ENCODE measurements around the gene SYNE2.

Gene SYNE2

DNA sequence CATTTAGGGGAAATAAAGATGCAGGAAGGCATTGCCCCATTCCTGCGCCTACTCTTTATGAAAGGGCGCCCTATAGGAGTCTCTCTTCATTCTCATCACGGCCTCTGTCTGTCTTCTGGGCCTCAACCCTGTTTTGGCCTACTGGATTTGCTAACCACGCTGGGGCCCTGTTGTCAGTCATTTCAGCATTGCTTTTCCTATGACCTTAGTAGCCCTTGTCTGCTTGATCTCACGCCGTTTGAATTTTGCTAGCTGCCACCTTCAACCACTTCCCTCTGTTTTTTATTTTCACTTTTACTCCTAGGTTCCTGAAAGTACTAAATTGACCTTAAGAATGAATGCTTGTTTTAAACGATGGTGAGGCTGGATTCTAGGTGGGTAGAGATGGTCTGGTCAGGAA lies 139.0 kb downstream of the SYNE2 start:
- H3K4me3 ChIP-seq (ENCODE audit: low read length): no peak overlapping the region
- H3K9me2 ChIP-seq (replicated peaks; ENCODE audit: control insufficient read depth, low read length): no peaks in the 10 kb centered on the region
- H3K9me3 ChIP-seq (ENCODE audit: control insufficient read depth, insufficient read depth, low read length): no peaks in the 10 kb centered on the region
- no peak for TF ChIP-seq EZH2phosphoT487 (IDR thresholded peaks at IDR 0.05; ENCODE audit: borderline replicate concordance, low read length)
- TF ChIP-seq, protein P1, sequence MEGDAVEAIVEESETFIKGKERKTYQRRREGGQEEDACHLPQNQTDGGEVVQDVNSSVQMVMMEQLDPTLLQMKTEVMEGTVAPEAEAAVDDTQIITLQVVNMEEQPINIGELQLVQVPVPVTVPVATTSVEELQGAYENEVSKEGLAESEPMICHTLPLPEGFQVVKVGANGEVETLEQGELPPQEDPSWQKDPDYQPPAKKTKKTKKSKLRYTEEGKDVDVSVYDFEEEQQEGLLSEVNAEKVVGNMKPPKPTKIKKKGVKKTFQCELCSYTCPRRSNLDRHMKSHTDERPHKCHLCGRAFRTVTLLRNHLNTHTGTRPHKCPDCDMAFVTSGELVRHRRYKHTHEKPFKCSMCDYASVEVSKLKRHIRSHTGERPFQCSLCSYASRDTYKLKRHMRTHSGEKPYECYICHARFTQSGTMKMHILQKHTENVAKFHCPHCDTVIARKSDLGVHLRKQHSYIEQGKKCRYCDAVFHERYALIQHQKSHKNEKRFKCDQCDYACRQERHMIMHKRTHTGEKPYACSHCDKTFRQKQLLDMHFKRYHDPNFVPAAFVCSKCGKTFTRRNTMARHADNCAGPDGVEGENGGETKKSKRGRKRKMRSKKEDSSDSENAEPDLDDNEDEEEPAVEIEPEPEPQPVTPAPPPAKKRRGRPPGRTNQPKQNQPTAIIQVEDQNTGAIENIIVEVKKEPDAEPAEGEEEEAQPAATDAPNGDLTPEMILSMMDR (IDR thresholded peaks at IDR 0.05; ENCODE audit: low read depth, low read length, poor library complexity, severe bottlenecking): no peak
- peaks cover 89% of the 10 kb centered on the region for H3K36me3 ChIP-seq (ENCODE audit: control insufficient read depth, low read length)
- H3F3A ChIP-seq (ENCODE audit: control insufficient read depth, insufficient read depth): peaks cover 12% of the 10 kb centered on the region
- H3K27ac ChIP-seq (ENCODE audit: low read depth, low read length): no peak overlapping the region
- no peaks in the 10 kb centered on the region for H3K79me2 ChIP-seq (ENCODE audit: control insufficient read depth, low read length)
- no peaks in the 10 kb centered on the region for H3K27me3 ChIP-seq (ENCODE audit: control insufficient read depth, low read length)
- H3K4me1 ChIP-seq (ENCODE audit: control insufficient read depth, low read length): no peaks in the 10 kb centered on the region
- H3K4me2 ChIP-seq (ENCODE audit: low read length): no peak overlapping the region
- no peaks in the 10 kb centered on the region for H4K20me1 ChIP-seq (ENCODE audit: control insufficient read depth, insufficient read depth, low read depth, low read length)

DNA sequence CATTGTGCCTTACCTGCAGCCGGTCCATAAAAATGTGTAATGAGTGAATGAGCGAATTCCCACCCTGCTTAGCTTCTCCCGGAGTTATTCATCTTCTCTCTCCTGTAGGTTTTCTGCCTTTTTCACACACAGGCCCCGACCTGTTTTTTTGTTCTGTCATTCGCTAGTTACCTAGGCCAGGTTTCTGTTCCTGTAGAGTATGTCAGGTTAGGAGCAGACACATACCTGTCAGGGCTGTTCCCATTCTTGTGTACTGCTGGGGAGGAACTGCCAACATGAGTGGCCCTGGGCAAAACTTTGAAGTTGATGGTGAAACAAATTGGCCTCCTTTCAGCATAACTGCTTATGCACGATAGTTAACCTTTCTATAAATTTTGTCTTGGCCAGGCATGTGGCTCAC lies 140.1 kb downstream of the SYNE2 start:
- H3K4me3 ChIP-seq (ENCODE audit: low read length): no peak overlapping the region
- no peaks in the 10 kb centered on the region for H3K9me3 ChIP-seq (ENCODE audit: control insufficient read depth, insufficient read depth, low read length)
- H3K27me3 ChIP-seq (ENCODE audit: control insufficient read depth, low read length): no peaks in the 10 kb centered on the region
- no peak overlapping the region for H3K27ac ChIP-seq (ENCODE audit: low read depth, low read length)
- no peak overlapping the region for H3K4me2 ChIP-seq (ENCODE audit: low read length)
- H3K4me1 ChIP-seq (ENCODE audit: control insufficient read depth, low read length): no peaks in the 10 kb centered on the region
- TF ChIP-seq, protein P1 (IDR thresholded peaks at IDR 0.05; ENCODE audit: low read depth, low read length, poor library complexity, severe bottlenecking): no peak
- TF ChIP-seq EZH2phosphoT487 (IDR thresholded peaks at IDR 0.05; ENCODE audit: borderline replicate concordance, low read length): no peak
- H3K79me2 ChIP-seq (ENCODE audit: control insufficient read depth, low read length): no peaks in the 10 kb centered on the region
- no peaks in the 10 kb centered on the region for H4K20me1 ChIP-seq (ENCODE audit: control insufficient read depth, insufficient read depth, low read depth, low read length)
- peaks cover 12% of the 10 kb centered on the region for H3F3A ChIP-seq (ENCODE audit: control insufficient read depth, insufficient read depth)
- no peaks in the 10 kb centered on the region for H3K9me2 ChIP-seq (replicated peaks; ENCODE audit: control insufficient read depth, low read length)
- peaks cover 92% of the 10 kb centered on the region for H3K36me3 ChIP-seq (ENCODE audit: control insufficient read depth, low read length)

DNA sequence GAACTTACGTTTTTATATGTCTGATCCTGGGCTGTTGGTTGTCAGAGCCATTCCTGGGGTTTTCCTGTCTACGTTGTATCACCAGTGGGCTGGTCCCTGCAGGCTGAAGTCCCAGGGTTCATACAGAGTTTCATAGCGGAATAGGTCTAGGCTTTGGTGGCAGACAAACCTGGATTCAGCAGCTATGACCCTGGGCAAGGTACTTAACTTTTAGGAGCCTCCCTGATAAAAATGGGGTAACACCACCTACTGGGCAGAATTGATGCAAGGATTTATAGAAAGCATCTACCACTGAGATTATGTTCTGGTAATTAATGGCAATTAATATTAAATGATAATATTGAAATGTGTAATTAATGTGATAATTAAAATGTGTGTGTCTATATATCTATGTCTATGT lies 141.2 kb downstream of the SYNE2 start:
- H3K27ac ChIP-seq (ENCODE audit: low read depth, low read length): no peak overlapping the region
- H3K9me3 ChIP-seq (ENCODE audit: control insufficient read depth, insufficient read depth, low read length): no peaks in the 10 kb centered on the region
- peaks cover 91% of the 10 kb centered on the region for H3K36me3 ChIP-seq (ENCODE audit: control insufficient read depth, low read length)
- H4K20me1 ChIP-seq (ENCODE audit: control insufficient read depth, insufficient read depth, low read depth, low read length): no peaks in the 10 kb centered on the region
- H3K4me2 ChIP-seq (ENCODE audit: low read length): no peak overlapping the region
- TF ChIP-seq, protein P1 (IDR thresholded peaks at IDR 0.05; ENCODE audit: low read depth, low read length, poor library complexity, severe bottlenecking): no peak
- no peak for TF ChIP-seq EZH2phosphoT487 (IDR thresholded peaks at IDR 0.05; ENCODE audit: borderline replicate concordance, low read length)
- no peak overlapping the region for H3K4me3 ChIP-seq (ENCODE audit: low read length)
- H3K79me2 ChIP-seq (ENCODE audit: control insufficient read depth, low read length): no peaks in the 10 kb centered on the region
- H3K27me3 ChIP-seq (ENCODE audit: control insufficient read depth, low read length): no peaks in the 10 kb centered on the region
- peaks cover 12% of the 10 kb centered on the region for H3F3A ChIP-seq (ENCODE audit: control insufficient read depth, insufficient read depth)
- H3K9me2 ChIP-seq (replicated peaks; ENCODE audit: control insufficient read depth, low read length): no peaks in the 10 kb centered on the region
- H3K4me1 ChIP-seq (ENCODE audit: control insufficient read depth, low read length): no peaks in the 10 kb centered on the region

DNA sequence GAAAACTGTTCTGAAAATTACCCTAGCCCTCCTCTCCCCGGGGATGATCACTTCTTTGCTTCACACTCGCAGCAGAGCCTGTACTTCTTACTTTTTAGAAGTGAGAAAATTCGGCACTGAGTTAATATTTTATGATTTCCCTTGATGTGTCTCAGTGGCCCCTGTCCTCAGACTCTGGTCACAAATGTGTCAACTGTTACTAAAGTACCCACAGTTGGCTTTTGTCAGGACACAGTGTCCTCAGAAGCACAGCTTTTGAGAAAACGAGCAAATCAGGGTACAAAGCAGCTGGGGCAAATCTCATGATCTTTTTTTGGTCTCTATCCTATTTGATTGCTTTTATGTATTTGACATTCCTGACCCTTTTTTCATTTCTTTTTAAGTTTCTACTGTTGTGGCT lies 142.5 kb downstream of the SYNE2 start:
- Histone ChIP-seq H3K27me3 (ENCODE audit: control insufficient read depth, low read length) (no peaks in the 10 kb centered on the region), H4K20me1 (ENCODE audit: control insufficient read depth, insufficient read depth, low read depth, low read length) (no peaks in the 10 kb centered on the region), H3K27ac (ENCODE audit: low read depth, low read length) (no peak overlapping the region), H3K4me3 (ENCODE audit: low read length) (no peak overlapping the region), H3K4me1 (ENCODE audit: control insufficient read depth, low read length) (no peaks in the 10 kb centered on the region), H3K79me2 (ENCODE audit: control insufficient read depth, low read length) (no peaks in the 10 kb centered on the region), H3F3A (ENCODE audit: control insufficient read depth, insufficient read depth) (peaks cover 9% of the 10 kb centered on the region), H3K4me2 (ENCODE audit: low read length) (no peak overlapping the region), H3K9me3 (ENCODE audit: control insufficient read depth, insufficient read depth, low read length) (no peaks in the 10 kb centered on the region), H3K36me3 (ENCODE audit: control insufficient read depth, low read length) (peaks cover 94% of the 10 kb centered on the region), H3K9me2 (replicated peaks; ENCODE audit: control insufficient read depth, low read length) (no peaks in the 10 kb centered on the region)
- no peak for TF ChIP-seq EZH2phosphoT487 (IDR thresholded peaks at IDR 0.05; ENCODE audit: borderline replicate concordance, low read length)
- TF ChIP-seq, protein P1 (IDR thresholded peaks at IDR 0.05; ENCODE audit: low read depth, low read length, poor library complexity, severe bottlenecking): no peak
